H1 (cell line): Measurements from ENCODE around the gene SLC2A8. TPM values are rescaled to one million over a fixed set of nuclear protein-coding genes. Genes with fewer than 3 reads are reported as not detected.

ENCODE experiments used
- EZH2 ChIP-seq: fragments of 200-600 bp; sonication (generic); IDR thresholded peaks from 2 replicates; pipeline ENCODE4 v1.7.1; 2012; ENCODE audit warnings: low read depth, mild to moderate bottlenecking, moderate library complexity, low read length, inconsistent platforms; ENCODE audit not compliant: severe bottlenecking
- NANOG ChIP-seq: IDR thresholded peaks from 2 replicates; pipeline ENCODE4 v1.6.1; 2011; ENCODE audit warnings: low read length, low read depth, mild to moderate bottlenecking, inconsistent platforms; ENCODE audit not compliant: insufficient read depth, poor library complexity, severe bottlenecking
- RXRA ChIP-seq: IDR thresholded peaks from 2 replicates; pipeline ENCODE4 v1.6.1; 2011; ENCODE audit warnings: low read depth, mild to moderate bottlenecking, low read length, moderate library complexity; ENCODE audit not compliant: insufficient read depth
- SUZ12 ChIP-seq: fragments of 200-600 bp; sonication (generic); IDR thresholded peaks from 2 replicates; pipeline ENCODE4 v1.6.1; 2012; ENCODE audit warnings: mild to moderate bottlenecking, inconsistent platforms, low read length, moderate library complexity, mixed read lengths
- polyA plus RNA-seq, 7 experiments: library from polyadenylated mRNA; depleted of rRNA in 3 of 7; stranded (reverse) in 5 of 7; unstranded in 2 of 7; fragments of >200 nt in 5 of 7; fragments of 200-250 nt in 2 of 7; gene quantifications; 1 replicate in 5 of 7; 2 replicates in 1 of 7; 4 replicates in 1 of 7; pipeline versions ENCODE4 v1.2.1 to v1.2.3, GENCODE V29; 2011 to 2013; ENCODE audit warnings: missing spikeins in 2 of 7, mixed read lengths in 2 of 7
- total RNA-seq: library from RNA; stranded (reverse); fragmentation: NEBNext Ultra II Directional; extraction: Animal tissue kit (Norgen Biotek cat#: 25700); gene quantifications from 2 replicates; pipeline ENCODE4 v1.2.1, GENCODE V29; 2021

Gene SLC2A8
- total and polyA plus RNA-seq, 2 of the 8 experiments (the other 6 are each of a cell fraction or from before 2014, with no cell fraction given), result 24.6 to 36.4 TPM

GRCh38 chr9:127406799-127407491 is 10.0 kb downstream of the SLC2A8 start (continued):
- TF ChIP-seq EZH2 (no peak), SUZ12 (no peak), NANOG (no peak), RXRA (no peak)
